WTC11 (cell line): ENCODE results near the gene GSTO1. TPM values are rescaled to one million over a fixed set of nuclear protein-coding genes. Genes with fewer than 3 reads are reported as not detected.
A peak's percentile ranks its signal among the peaks of the same experiment; 100 is the strongest.

Source experiments
- ATAC-seq: fragments of 200-7000 bp; cut with Tn5 transposase; 2 replicates; pipeline ENCODE4 v1.10.0; 2021; ENCODE audit warnings: mild to moderate bottlenecking, moderate library complexity
- CTCF ChIA-PET: fragments of 300-600 bp; sonication (Branson Sonifier 250); formaldehyde crosslinking; loops from one replicate; lab custom pipeline; 2021; ENCODE audit warnings: antibody characterized with exemption; lab: Charles Lee
- POLR2A ChIA-PET: fragments of 350-600 bp; sonication (Branson Sonifier 250); formaldehyde crosslinking; loops from one replicate; lab custom pipeline; 2021; ENCODE audit warnings: antibody characterized with exemption; lab: Charles Lee
- DNase-seq: peaks from one replicate; pipeline ENCODE4 v3.0.0; 2021; ENCODE audit warnings: low spot score
- H3K27ac Mint-ChIP-seq: 2 replicates; pipeline ENCODE4 v1.8.0; 2021; ENCODE audit warnings: mixed read lengths
- H3K27me3 Mint-ChIP-seq: 2 replicates; pipeline ENCODE4 v1.8.0; 2021; ENCODE audit warnings: low read depth, mild to moderate bottlenecking, moderate library complexity, mixed read lengths
- H3K36me3 Mint-ChIP-seq: 2 replicates; pipeline ENCODE4 v1.8.0; 2021; ENCODE audit warnings: mixed read lengths
- H3K4me1 Mint-ChIP-seq: 2 replicates; pipeline ENCODE4 v1.8.0; 2022; ENCODE audit warnings: mixed read lengths
- H3K4me3 Mint-ChIP-seq: 2 replicates; pipeline ENCODE4 v1.8.0; 2021; ENCODE audit warnings: mild to moderate bottlenecking, moderate library complexity, mixed read lengths
- H3K9me3 Mint-ChIP-seq: 2 replicates; pipeline ENCODE4 v1.8.0; 2021; ENCODE audit warnings: mixed read lengths
- CREB1 ChIP-seq: sonication (generic); formaldehyde crosslinking; IDR thresholded peaks from 2 replicates; pipeline ENCODE4 v1.8.0; 2023; ENCODE audit warnings: mild to moderate bottlenecking, missing genetic modification reagents
- ERG ChIP-seq: fragments of 250-450 bp; sonication (Bioruptor Pico); IDR thresholded peaks from 2 replicates; pipeline ENCODE4 v1.8.0; 2021; ENCODE audit warnings: mild to moderate bottlenecking
- ESRRA ChIP-seq: sonication (generic); formaldehyde crosslinking; IDR thresholded peaks from 2 replicates; pipeline ENCODE4 v1.8.1; 2022; ENCODE audit warnings: mild to moderate bottlenecking, missing genetic modification reagents, borderline replicate concordance
- FOXP1 ChIP-seq: sonication (generic); formaldehyde crosslinking; IDR thresholded peaks from 2 replicates; pipeline ENCODE4 v1.8.0; 2022; ENCODE audit warnings: missing genetic modification reagents, mild to moderate bottlenecking, moderate library complexity, borderline replicate concordance
- GABPB1 ChIP-seq: sonication (generic); formaldehyde crosslinking; IDR thresholded peaks from 2 replicates; pipeline ENCODE4 v1.8.1; 2023; ENCODE audit warnings: mild to moderate bottlenecking, missing genetic modification reagents
- GRHL2 ChIP-seq: fragments of 250-450 bp; sonication (Bioruptor Pico); IDR thresholded peaks from 2 replicates; pipeline ENCODE4 v1.8.0; 2022; ENCODE audit warnings: mild to moderate bottlenecking, moderate library complexity; ENCODE audit not compliant: insufficient replicate concordance, severe bottlenecking
- JUN ChIP-seq: sonication (generic); formaldehyde crosslinking; IDR thresholded peaks from 2 replicates; pipeline ENCODE4 v1.8.0; 2023; ENCODE audit warnings: mild to moderate bottlenecking, missing genetic modification reagents
- KAT7 ChIP-seq: sonication (generic); formaldehyde crosslinking; IDR thresholded peaks from 2 replicates; pipeline ENCODE4 v1.8.1; 2023; ENCODE audit warnings: missing genetic modification reagents, mild to moderate bottlenecking, borderline replicate concordance
- MAX ChIP-seq: sonication (generic); formaldehyde crosslinking; IDR thresholded peaks from 2 replicates; pipeline ENCODE4 v1.8.0; 2022; ENCODE audit warnings: mild to moderate bottlenecking, missing genetic modification reagents
- MXD4 ChIP-seq: fragments of 250-450 bp; sonication (Bioruptor Pico); IDR thresholded peaks from 2 replicates; pipeline ENCODE4 v1.8.0; 2021; ENCODE audit warnings: mild to moderate bottlenecking, moderate library complexity, borderline replicate concordance
- MYBL2 ChIP-seq: sonication (generic); formaldehyde crosslinking; IDR thresholded peaks from 2 replicates; pipeline ENCODE4 v1.8.1; 2023; ENCODE audit warnings: mild to moderate bottlenecking, moderate library complexity, missing genetic modification reagents
- NFYB ChIP-seq: sonication (generic); formaldehyde crosslinking; conservative IDR thresholded peaks from 2 replicates; pipeline ENCODE4 v1.8.0; 2022; ENCODE audit warnings: low read depth, missing genetic modification reagents
- NR2C2 ChIP-seq: sonication (generic); formaldehyde crosslinking; IDR thresholded peaks from 2 replicates; pipeline ENCODE4 v1.8.0; 2022; ENCODE audit warnings: mild to moderate bottlenecking, missing genetic modification reagents
- PRDM15 ChIP-seq: sonication (generic); formaldehyde crosslinking; IDR thresholded peaks from 2 replicates; pipeline ENCODE4 v1.8.0; 2022; ENCODE audit warnings: missing genetic modification reagents
- RELA ChIP-seq: sonication (generic); formaldehyde crosslinking; IDR thresholded peaks from 2 replicates; pipeline ENCODE4 v1.8.1; 2022; ENCODE audit warnings: missing genetic modification reagents, mild to moderate bottlenecking, borderline replicate concordance
- SMAD3 ChIP-seq: sonication (generic); formaldehyde crosslinking; IDR thresholded peaks from 2 replicates; pipeline ENCODE4 v1.8.0; 2022; ENCODE audit warnings: missing genetic modification reagents, mild to moderate bottlenecking, borderline replicate concordance
- SMAD4 ChIP-seq: sonication (generic); formaldehyde crosslinking; IDR thresholded peaks from 2 replicates; pipeline ENCODE4 v1.8.0; 2022; ENCODE audit warnings: mild to moderate bottlenecking, missing genetic modification reagents
- ZNF219 ChIP-seq: sonication (generic); formaldehyde crosslinking; IDR thresholded peaks from 2 replicates; pipeline ENCODE4 v1.8.0; 2023; ENCODE audit warnings: missing genetic modification reagents, mild to moderate bottlenecking, borderline replicate concordance
- ZNF232 ChIP-seq: sonication (generic); formaldehyde crosslinking; IDR thresholded peaks from 2 replicates; pipeline ENCODE4 v1.8.0; 2022; ENCODE audit warnings: mild to moderate bottlenecking, missing genetic modification reagents
- ZNF263 ChIP-seq: sonication (generic); formaldehyde crosslinking; IDR thresholded peaks from 2 replicates; pipeline ENCODE4 v1.8.1; 2022; ENCODE audit warnings: low read depth, mild to moderate bottlenecking, moderate library complexity, missing genetic modification reagents
- ZNF396 ChIP-seq: fragments of 250-450 bp; sonication (Bioruptor Pico); IDR thresholded peaks from 2 replicates; pipeline ENCODE4 v1.8.0; 2021; ENCODE audit warnings: mild to moderate bottlenecking, moderate library complexity, borderline replicate concordance
- ZNF423 ChIP-seq: fragments of 250-450 bp; sonication (Bioruptor Pico); IDR thresholded peaks from 2 replicates; pipeline ENCODE4 v2.1.2; 2022; ENCODE audit warnings: mild to moderate bottlenecking, moderate library complexity
- ZSCAN18 ChIP-seq: fragments of 250-450 bp; sonication (Bioruptor Pico); IDR thresholded peaks from 2 replicates; pipeline ENCODE4 v2.1.2; 2022; ENCODE audit warnings: mild to moderate bottlenecking, moderate library complexity
- total RNA-seq: library from RNA; stranded (reverse); gene quantifications from 3 replicates; pipeline ENCODE4 v1.2.3, GENCODE V29; 2021
- TF ChIP-seq, protein P1 (sequence below): sonication (generic); formaldehyde crosslinking; conservative IDR thresholded peaks from 2 replicates; pipeline ENCODE4 v1.8.1; 2022; ENCODE audit warnings: mild to moderate bottlenecking, missing genetic modification reagents
- TF ChIP-seq, protein P2 (sequence below): sonication (generic); formaldehyde crosslinking; IDR thresholded peaks from 2 replicates; pipeline ENCODE4 v1.8.0; 2022; ENCODE audit warnings: mild to moderate bottlenecking, missing genetic modification reagents
- TF ChIP-seq, protein P3 (sequence below): sonication (generic); formaldehyde crosslinking; IDR thresholded peaks from 2 replicates; pipeline ENCODE4 v1.8.1; 2022; ENCODE audit warnings: mild to moderate bottlenecking, missing genetic modification reagents, moderate library complexity, borderline replicate concordance

Gene GSTO1
- total RNA-seq, 1 experiment from 2014 or later = 87.9 TPM

DNA sequence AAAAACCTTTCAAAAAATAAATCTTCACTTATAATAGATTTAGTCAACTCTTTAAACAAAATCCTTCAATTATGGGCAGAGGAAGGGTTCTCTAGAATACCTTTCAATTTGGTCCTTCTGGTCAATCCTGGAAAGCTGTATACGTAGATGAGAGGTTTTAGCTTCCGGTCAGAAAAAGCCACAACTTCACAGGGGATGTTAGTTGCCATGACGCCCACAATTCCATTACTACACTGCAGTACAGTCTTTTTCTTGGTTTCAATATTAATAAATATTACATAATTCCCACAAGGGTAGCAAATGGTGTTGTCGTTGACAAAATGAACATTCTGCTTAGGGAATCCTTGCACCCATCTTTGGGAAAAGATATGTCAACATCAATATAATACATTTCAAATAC lies 24.2 kb upstream of the GSTO1 start (continued):
- TF ChIP-seq PRDM15 = no peak
- no peak for TF ChIP-seq MYBL2

GRCh38 chr10:104231784-104232612 lies 22.7 kb upstream of the GSTO1 start, which contains the start of gene CFAP43:
TSS of gene CFAP43 (minus strand) at chr10:104232364. CDS start at chr10:104232246, 118 bp downstream.
- POLR2A ChIA-PET = interaction anchor here (0.6 to 1.5 kb wide), 4 partner anchors 9 to 596 kb away, joined by 4 to 6 read pairs (median 4); partner anchors contain the start of gene SFR1
- H3K4me1 Mint-ChIP-seq = peaks cover 8% of the 10 kb centered on the region; the same call in 1 of the 2 replicates
- H3K27ac Mint-ChIP-seq = peak within 1 kb of the TSS; percentile 76
- peak; percentile 98 for DNase-seq
- H3K27me3 Mint-ChIP-seq = peaks cover 13% of the 10 kb centered on the region
- peak; percentile 99 for ATAC-seq
- H3K36me3 Mint-ChIP-seq = peaks cover 16% of the 10 kb centered on the region
- CTCF ChIA-PET = no interaction called here
- H3K4me3 Mint-ChIP-seq = peak within 1 kb of the TSS; percentile 84
- peaks cover 32% of the 10 kb centered on the region for H3K9me3 Mint-ChIP-seq
- TF ChIP-seq NFYB (CRISPR knock-in tag) (peak; percentile 96), ZNF219 (CRISPR knock-in tag) (no peak), FOXP1 (peak; percentile 78; the same call in 1 of the 2 replicates), ZSCAN18 (CRISPR knock-in tag) (no peak), CREB1 (CRISPR knock-in tag) (no peak), ZNF396 (CRISPR knock-in tag) (no peak), SMAD3 (CRISPR knock-in tag) (peak; percentile 70; the same call in 1 of the 2 replicates), ERG (CRISPR knock-in tag) (no peak), ESRRA (CRISPR knock-in tag) (no peak), MAX (CRISPR knock-in tag) (peak; percentile 79), NR2C2 (CRISPR knock-in tag) (no peak), SMAD4 (CRISPR knock-in tag) (no peak), GABPB1 (CRISPR knock-in tag) (peak; percentile 29; the same call in 1 of the 2 replicates), GRHL2 (no peak), KAT7 (no peak), ZNF263 (CRISPR knock-in tag) (no peak), ZNF423 (CRISPR knock-in tag) (peak; percentile 36; the same call in 1 of the 2 replicates), JUN (CRISPR knock-in tag) (no peak), ZNF232 (CRISPR knock-in tag) (0 out of 2 replicates have a peak, but pooled peaks have one; percentile 72), RELA (no peak), MXD4 (CRISPR knock-in tag) (no peak)
- TF ChIP-seq, protein P1, sequence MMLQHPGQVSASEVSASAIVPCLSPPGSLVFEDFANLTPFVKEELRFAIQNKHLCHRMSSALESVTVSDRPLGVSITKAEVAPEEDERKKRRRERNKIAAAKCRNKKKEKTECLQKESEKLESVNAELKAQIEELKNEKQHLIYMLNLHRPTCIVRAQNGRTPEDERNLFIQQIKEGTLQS (CRISPR knock-in tag) = no peak
- TF ChIP-seq, protein P2, sequence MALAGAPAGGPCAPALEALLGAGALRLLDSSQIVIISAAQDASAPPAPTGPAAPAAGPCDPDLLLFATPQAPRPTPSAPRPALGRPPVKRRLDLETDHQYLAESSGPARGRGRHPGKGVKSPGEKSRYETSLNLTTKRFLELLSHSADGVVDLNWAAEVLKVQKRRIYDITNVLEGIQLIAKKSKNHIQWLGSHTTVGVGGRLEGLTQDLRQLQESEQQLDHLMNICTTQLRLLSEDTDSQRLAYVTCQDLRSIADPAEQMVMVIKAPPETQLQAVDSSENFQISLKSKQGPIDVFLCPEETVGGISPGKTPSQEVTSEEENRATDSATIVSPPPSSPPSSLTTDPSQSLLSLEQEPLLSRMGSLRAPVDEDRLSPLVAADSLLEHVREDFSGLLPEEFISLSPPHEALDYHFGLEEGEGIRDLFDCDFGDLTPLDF = no peak
- TF ChIP-seq, protein P3, sequence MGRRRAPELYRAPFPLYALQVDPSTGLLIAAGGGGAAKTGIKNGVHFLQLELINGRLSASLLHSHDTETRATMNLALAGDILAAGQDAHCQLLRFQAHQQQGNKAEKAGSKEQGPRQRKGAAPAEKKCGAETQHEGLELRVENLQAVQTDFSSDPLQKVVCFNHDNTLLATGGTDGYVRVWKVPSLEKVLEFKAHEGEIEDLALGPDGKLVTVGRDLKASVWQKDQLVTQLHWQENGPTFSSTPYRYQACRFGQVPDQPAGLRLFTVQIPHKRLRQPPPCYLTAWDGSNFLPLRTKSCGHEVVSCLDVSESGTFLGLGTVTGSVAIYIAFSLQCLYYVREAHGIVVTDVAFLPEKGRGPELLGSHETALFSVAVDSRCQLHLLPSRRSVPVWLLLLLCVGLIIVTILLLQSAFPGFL (CRISPR knock-in tag) = no peak
